Activated naive CD4-positive, alpha-beta T cell treated with anti-CD3 and anti-CD28 coated beads for 36 hours (primary cell): ENCODE measurements around the gene FHL3. TPM values are rescaled to one million over a fixed set of nuclear protein-coding genes. Genes with fewer than 3 reads are reported as not detected.

Source experiments
- CTCF ChIA-PET: fragments of 350-600 bp; sonication (Branson Sonifier 250); formaldehyde crosslinking; loops from one replicate; lab custom pipeline; 2021; ENCODE audit warnings: antibody characterized with exemption; lab: Charles Lee
- DNase-seq: peaks from one replicate; pipeline ENCODE4 v3.0.0-alpha.2; 2020
- H3K27ac Mint-ChIP-seq: one replicate; pipeline ENCODE4 v1.8.0; 2021; ENCODE audit warnings: mild to moderate bottlenecking, mixed read lengths
- H3K27me3 Mint-ChIP-seq: one replicate; pipeline ENCODE4 v1.8.0; 2021; ENCODE audit warnings: low read depth, mixed read lengths
- H3K36me3 Mint-ChIP-seq: one replicate; pipeline ENCODE4 v1.8.0; 2021; ENCODE audit warnings: low read depth, mixed read lengths
- H3K4me1 Mint-ChIP-seq: one replicate; pipeline ENCODE4 v1.8.0; 2021; ENCODE audit warnings: low read depth, mixed read lengths
- H3K4me3 Mint-ChIP-seq: one replicate; pipeline ENCODE4 v1.8.0; 2021; ENCODE audit warnings: mild to moderate bottlenecking, moderate library complexity, mixed read lengths
- H3K9me3 Mint-ChIP-seq: one replicate; pipeline ENCODE4 v1.8.0; 2021; ENCODE audit warnings: mixed read lengths
- intact Hi-C: fragments of 100-400 bp; cut with micrococcal nuclease; formaldehyde crosslinking; loops from one replicate; pipeline ENCODE4 v1.15.1; 2023
- total RNA-seq, 2 experiments: library from RNA; stranded (reverse); gene quantifications; one replicate each; pipeline ENCODE4 v1.2.3, GENCODE V29; 2021

The FHL3 gene
- total RNA-seq, result 10 to 100 TPM; 12.1 to 12.7 TPM

- H3K27ac Mint-ChIP-seq, result peak within 1 kb of the TSS; percentile 76
- H3K4me3 Mint-ChIP-seq, result peak within 1 kb of the TSS; percentile 86
- intact Hi-C loops, result loop anchor here (10.0 kb wide), 1 partner anchor 411 kb away; the partner anchor contains the start of gene GNL2
- H3K36me3 Mint-ChIP-seq, result peaks cover 5% of the 10 kb centered on the region
- no peaks in the 10 kb centered on the region for H3K27me3 Mint-ChIP-seq
- no peaks in the 10 kb centered on the region for H3K9me3 Mint-ChIP-seq
- H3K4me1 Mint-ChIP-seq, result peaks cover 38% of the 10 kb centered on the region
- DNase-seq, result peak; percentile 37
- CTCF ChIA-PET, result no interaction called here
Measured at GRCh38 chr1:38005195-38006007, at the start of gene FHL3. TSS of gene FHL3 (minus strand) at chr1:38005514. CDS start at chr1:37999412, 6,102 bp downstream.

GRCh38 chr1:38053416-38054091, 48.2 kb upstream of the FHL3 start:
- Mint-ChIP-seq H3K36me3 (no peaks in the 10 kb centered on the region), H3K9me3 (no peaks in the 10 kb centered on the region), H3K4me3 (no peak overlapping the region), H3K27ac (no peak overlapping the region), H3K4me1 (peaks cover 5% of the 10 kb centered on the region), H3K27me3 (peaks cover 14% of the 10 kb centered on the region)
- no peak for DNase-seq
- CTCF ChIA-PET, result interaction anchor here (1.1 kb wide), 1 partner anchor 18 kb away, joined by 3 read pairs; no protein-coding TSS in a partner anchor
- intact Hi-C loops, result no loop called here

GRCh38 chr1:38052750-38053415, 47.6 kb upstream of the FHL3 start:
- Mint-ChIP-seq H3K36me3 (no peaks in the 10 kb centered on the region), H3K4me1 (peaks cover 5% of the 10 kb centered on the region), H3K9me3 (no peaks in the 10 kb centered on the region), H3K27me3 (peaks cover 19% of the 10 kb centered on the region), H3K4me3 (no peak overlapping the region), H3K27ac (no peak overlapping the region)
- CTCF ChIA-PET, result interaction anchor here (1.1 kb wide), 1 partner anchor 26 kb away, joined by 3 read pairs; no protein-coding TSS in a partner anchor
- intact Hi-C loops, result no loop called here
- no peak for DNase-seq

- H3K4me1 Mint-ChIP-seq, result peaks cover 5% of the 10 kb centered on the region
- peaks cover 23% of the 10 kb centered on the region for H3K27me3 Mint-ChIP-seq
- intact Hi-C loops, result no loop called here
- CTCF ChIA-PET, result no interaction called here
- H3K36me3 Mint-ChIP-seq, result no peaks in the 10 kb centered on the region
- H3K27ac Mint-ChIP-seq, result no peak overlapping the region
- H3K9me3 Mint-ChIP-seq, result no peaks in the 10 kb centered on the region
- DNase-seq, result no peak
- no peak overlapping the region for H3K4me3 Mint-ChIP-seq
Measured at GRCh38 chr1:38051079-38051543, 45.8 kb upstream of the FHL3 start.

- H3K4me3 Mint-ChIP-seq, result no peak overlapping the region
Measured at GRCh38 chr1:38050397-38051078, 45.2 kb upstream of the FHL3 start.

GRCh38 chr1:38047603-38048141, 42.4 kb upstream of the FHL3 start:
- Mint-ChIP-seq H3K9me3 (no peaks in the 10 kb centered on the region), H3K4me1 (peaks cover 10% of the 10 kb centered on the region), H3K27ac (no peak overlapping the region), H3K4me3 (peak overlapping the region; percentile 65), H3K27me3 (peaks cover 38% of the 10 kb centered on the region), H3K36me3 (no peaks in the 10 kb centered on the region)
- DNase-seq, result no peak
- intact Hi-C loops, result loop anchor here (2.0 kb wide), 1 partner anchor 17 kb away; no protein-coding TSS in a partner anchor
- CTCF ChIA-PET, result interaction anchor here (1.1 to 1.6 kb wide), 2 partner anchors 18 to 20 kb away, joined by 8 read pairs; no protein-coding TSS in a partner anchor

More at GRCh38 chr1:38050397-38051078, 45.2 kb upstream of the FHL3 start:
- Mint-ChIP-seq H3K27me3 (peaks cover 24% of the 10 kb centered on the region), H3K9me3 (no peaks in the 10 kb centered on the region), H3K27ac (no peak overlapping the region), H3K36me3 (no peaks in the 10 kb centered on the region), H3K4me1 (peaks cover 7% of the 10 kb centered on the region)
- intact Hi-C loops, result no loop called here
- CTCF ChIA-PET, result no interaction called here
- no peak for DNase-seq

- intact Hi-C loops, result loop anchor here (2.0 kb wide), 1 partner anchor 16 kb away; no protein-coding TSS in a partner anchor
- CTCF ChIA-PET, result interaction anchor here (1.6 kb wide), 1 partner anchor 20 kb away, joined by 8 read pairs; no protein-coding TSS in a partner anchor
- Mint-ChIP-seq H3K9me3 (no peaks in the 10 kb centered on the region), H3K27ac (no peak overlapping the region), H3K36me3 (no peaks in the 10 kb centered on the region), H3K4me3 (peak overlapping the region; percentile 65), H3K4me1 (peaks cover 9% of the 10 kb centered on the region), H3K27me3 (peaks cover 43% of the 10 kb centered on the region)
- no peak for DNase-seq
Measured at GRCh38 chr1:38046884-38047602, 41.7 kb upstream of the FHL3 start.

- peaks cover 9% of the 10 kb centered on the region for H3K4me1 Mint-ChIP-seq
- CTCF ChIA-PET, result no interaction called here
- no peaks in the 10 kb centered on the region for H3K9me3 Mint-ChIP-seq
- DNase-seq, result peak; percentile 63
- peak within 1 kb of the TSS; percentile 65 for H3K4me3 Mint-ChIP-seq
- H3K27ac Mint-ChIP-seq, result no peak within 1 kb of the TSS
- intact Hi-C loops, result loop anchor here (2.0 kb wide), 1 partner anchor 16 kb away; no protein-coding TSS in a partner anchor
- H3K36me3 Mint-ChIP-seq, result no peaks in the 10 kb centered on the region
- H3K27me3 Mint-ChIP-seq, result peaks cover 49% of the 10 kb centered on the region
Measured at GRCh38 chr1:38046333-38046883, 41.1 kb upstream of the FHL3 start, which contains the start of gene POU3F1. TSS of gene POU3F1 (minus strand) at chr1:38046793. CDS start at chr1:38046743, 50 bp downstream.

- Mint-ChIP-seq H3K27ac (no peak overlapping the region), H3K4me1 (peaks cover 9% of the 10 kb centered on the region), H3K4me3 (peak overlapping the region; percentile 14), H3K9me3 (no peaks in the 10 kb centered on the region), H3K27me3 (peaks cover 57% of the 10 kb centered on the region), H3K36me3 (no peaks in the 10 kb centered on the region)
- CTCF ChIA-PET, result interaction anchor here (0.7 kb wide), 1 partner anchor 12 kb away, joined by 3 read pairs; no protein-coding TSS in a partner anchor
- intact Hi-C loops, result loop anchor here (2.0 kb wide), 1 partner anchor 15 kb away; no protein-coding TSS in a partner anchor
- no peak for DNase-seq
Measured at GRCh38 chr1:38045401-38046332, 40.4 kb upstream of the FHL3 start.
